Measurements from ENCODE around the gene PLEKHA6.

- no peak for TF ChIP-seq CTCF (IDR thresholded peaks at IDR 0.05; ENCODE audit: poor library complexity, severe bottlenecking)
- TF ChIP-seq EP300 (conservative IDR thresholded peaks at IDR 0.05; ENCODE audit: poor library complexity, severe bottlenecking) = no peak
- no peak for TF ChIP-seq RAD21 (conservative IDR thresholded peaks at IDR 0.05)
- no peak for TF ChIP-seq REST (IDR thresholded peaks at IDR 0.05; ENCODE audit: borderline replicate concordance)
- TF ChIP-seq EZH2 (IDR thresholded peaks at IDR 0.05; ENCODE audit: borderline replicate concordance, insufficient read depth, low read length, poor library complexity, severe bottlenecking) = no peak
- TF ChIP-seq MXI1 (conservative IDR thresholded peaks at IDR 0.05; ENCODE audit: poor library complexity, severe bottlenecking) = no peak
- no peak for TF ChIP-seq TAF1 (IDR thresholded peaks at IDR 0.05; ENCODE audit: low read depth)
- no peak for TF ChIP-seq POLR2AphosphoS5 (IDR thresholded peaks at IDR 0.05)
- no peak for TF ChIP-seq SMC3 (conservative IDR thresholded peaks at IDR 0.05; ENCODE audit: poor library complexity)
Measured at GRCh38 chr1:204338997-204339396, 20.7 kb downstream of the PLEKHA6 start.

Measured in neural cell (in vitro differentiated cells).